ENCODE results near the gene DPP10.

DNA sequence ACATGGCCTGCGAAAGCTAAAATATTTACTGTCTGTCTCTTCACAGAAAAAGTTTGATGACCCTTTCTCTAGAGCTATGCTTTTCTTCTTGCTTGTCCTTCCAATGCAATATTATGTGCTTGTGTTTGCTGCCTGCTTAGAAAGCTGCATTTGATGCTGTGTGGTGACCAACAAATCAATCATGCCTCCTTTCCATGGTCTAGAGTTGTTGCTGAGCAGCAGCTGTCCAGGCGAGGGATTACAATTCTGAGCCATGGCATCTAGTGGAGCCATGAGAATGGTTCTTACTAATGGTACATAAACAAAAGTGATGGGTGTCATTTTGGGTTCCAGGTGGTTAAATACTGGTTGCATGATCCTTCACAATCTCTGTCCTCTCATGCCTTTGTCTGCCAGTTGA lies 1142.1 kb downstream of the DPP10 start:
- TF ChIP-seq EP300 (IDR thresholded peaks at IDR 0.05; ENCODE audit: borderline replicate concordance) = no peak
- no peak for TF ChIP-seq TAF1 (IDR thresholded peaks at IDR 0.05; ENCODE audit: low read depth)
- no peak for TF ChIP-seq RAD21 (IDR thresholded peaks at IDR 0.05; ENCODE audit: low read depth)
- TF ChIP-seq CEBPB (IDR thresholded peaks at IDR 0.05) = no peak
- TF ChIP-seq YY1 (IDR thresholded peaks at IDR 0.05; ENCODE audit: low read depth) = no peak
- TF ChIP-seq EGR1 (IDR thresholded peaks at IDR 0.05) = no peak
- TF ChIP-seq, protein P1, sequence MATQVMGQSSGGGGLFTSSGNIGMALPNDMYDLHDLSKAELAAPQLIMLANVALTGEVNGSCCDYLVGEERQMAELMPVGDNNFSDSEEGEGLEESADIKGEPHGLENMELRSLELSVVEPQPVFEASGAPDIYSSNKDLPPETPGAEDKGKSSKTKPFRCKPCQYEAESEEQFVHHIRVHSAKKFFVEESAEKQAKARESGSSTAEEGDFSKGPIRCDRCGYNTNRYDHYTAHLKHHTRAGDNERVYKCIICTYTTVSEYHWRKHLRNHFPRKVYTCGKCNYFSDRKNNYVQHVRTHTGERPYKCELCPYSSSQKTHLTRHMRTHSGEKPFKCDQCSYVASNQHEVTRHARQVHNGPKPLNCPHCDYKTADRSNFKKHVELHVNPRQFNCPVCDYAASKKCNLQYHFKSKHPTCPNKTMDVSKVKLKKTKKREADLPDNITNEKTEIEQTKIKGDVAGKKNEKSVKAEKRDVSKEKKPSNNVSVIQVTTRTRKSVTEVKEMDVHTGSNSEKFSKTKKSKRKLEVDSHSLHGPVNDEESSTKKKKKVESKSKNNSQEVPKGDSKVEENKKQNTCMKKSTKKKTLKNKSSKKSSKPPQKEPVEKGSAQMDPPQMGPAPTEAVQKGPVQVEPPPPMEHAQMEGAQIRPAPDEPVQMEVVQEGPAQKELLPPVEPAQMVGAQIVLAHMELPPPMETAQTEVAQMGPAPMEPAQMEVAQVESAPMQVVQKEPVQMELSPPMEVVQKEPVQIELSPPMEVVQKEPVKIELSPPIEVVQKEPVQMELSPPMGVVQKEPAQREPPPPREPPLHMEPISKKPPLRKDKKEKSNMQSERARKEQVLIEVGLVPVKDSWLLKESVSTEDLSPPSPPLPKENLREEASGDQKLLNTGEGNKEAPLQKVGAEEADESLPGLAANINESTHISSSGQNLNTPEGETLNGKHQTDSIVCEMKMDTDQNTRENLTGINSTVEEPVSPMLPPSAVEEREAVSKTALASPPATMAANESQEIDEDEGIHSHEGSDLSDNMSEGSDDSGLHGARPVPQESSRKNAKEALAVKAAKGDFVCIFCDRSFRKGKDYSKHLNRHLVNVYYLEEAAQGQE (IDR thresholded peaks at IDR 0.05; ENCODE audit: low read depth) = no peak
- no peak for TF ChIP-seq NFIC (IDR thresholded peaks at IDR 0.05)

Data from Ishikawa (cell line).